ENCODE data around the gene CHKA. TPM values are rescaled to one million over a fixed set of nuclear protein-coding genes. Genes with fewer than 3 reads are reported as not detected.

The CHKA gene
- polyA plus RNA-seq, 1 donor = 129 TPM

DNA sequence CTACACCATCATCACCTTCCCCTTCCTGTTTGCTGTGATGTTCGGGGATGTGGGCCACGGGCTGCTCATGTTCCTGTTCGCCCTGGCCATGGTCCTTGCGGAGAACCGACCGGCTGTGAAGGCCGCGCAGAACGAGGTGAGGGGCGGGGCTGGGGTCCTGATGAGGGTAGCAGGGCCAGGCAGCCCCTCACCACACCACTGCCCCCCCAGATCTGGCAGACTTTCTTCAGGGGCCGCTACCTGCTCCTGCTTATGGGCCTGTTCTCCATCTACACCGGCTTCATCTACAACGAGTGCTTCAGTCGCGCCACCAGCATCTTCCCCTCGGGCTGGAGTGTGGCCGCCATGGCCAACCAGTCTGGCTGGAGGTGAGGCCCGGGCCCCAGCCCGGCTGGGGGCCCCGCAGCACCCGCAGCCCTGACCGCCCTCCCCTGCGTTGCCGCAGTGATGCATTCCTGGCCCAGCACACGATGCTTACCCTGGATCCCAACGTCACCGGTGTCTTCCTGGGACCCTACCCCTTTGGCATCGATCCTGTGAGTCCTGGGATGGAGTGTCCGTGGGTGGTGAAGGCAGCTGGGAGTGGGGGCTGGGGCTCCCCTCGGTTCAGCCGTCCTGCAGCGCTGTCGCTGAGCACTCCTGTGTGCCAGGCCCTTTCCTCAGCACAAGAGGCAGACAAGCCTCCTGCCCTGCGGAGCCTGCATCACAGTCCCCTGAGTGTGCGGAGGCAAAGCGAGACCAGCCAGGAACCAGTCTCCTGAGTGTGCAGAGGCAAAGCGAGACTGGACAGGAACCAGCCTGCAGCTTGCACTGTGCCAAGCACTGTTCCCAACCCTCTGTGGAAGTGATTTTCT lies 73.5 kb downstream of the CHKA start:
- peaks cover 5% of the 10 kb centered on the region for H3K9me3 ChIP-seq (ENCODE audit: control insufficient read depth, low read depth, low read length)
- 80% methylated on average over 3 of the region's 37 CpGs for WGBS (ENCODE audit: insufficient coverage, low lambda C conversion rate)
- no peak overlapping the region for H3K27ac ChIP-seq (ENCODE audit: low read length)
- peaks cover 81% of the 10 kb centered on the region for H3K36me3 ChIP-seq (ENCODE audit: control insufficient read depth, insufficient read depth, low read length)
- no peak overlapping the region for H3K4me3 ChIP-seq (ENCODE audit: low read length)
- peaks cover 6% of the 10 kb centered on the region for H3K4me1 ChIP-seq (ENCODE audit: control insufficient read depth, insufficient read depth, low read length)
- no peaks in the 10 kb centered on the region for H3K27me3 ChIP-seq (ENCODE audit: control insufficient read depth, insufficient read depth, low read length)
- no peak for DNase-seq

DNA sequence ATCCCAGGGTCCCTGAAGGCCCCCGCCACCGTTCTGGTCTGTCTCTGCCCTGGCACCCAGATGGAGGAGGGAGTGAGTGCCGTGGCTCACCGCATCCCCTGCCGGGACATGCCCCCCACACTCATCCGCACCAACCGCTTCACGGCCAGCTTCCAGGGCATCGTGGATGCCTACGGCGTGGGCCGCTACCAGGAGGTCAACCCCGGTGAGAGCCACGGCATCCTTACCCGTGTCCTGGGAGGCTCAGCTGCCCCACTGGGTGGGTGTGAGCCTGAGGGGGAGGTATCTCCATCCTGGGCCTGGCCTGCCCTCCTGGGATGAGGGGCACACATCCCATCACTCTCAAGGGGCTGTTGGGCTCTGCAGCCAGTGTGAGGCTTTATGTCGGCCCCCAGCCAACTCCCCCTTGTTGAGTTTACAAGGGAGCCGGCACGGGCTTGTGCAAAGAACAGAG lies 76.3 kb downstream of the CHKA start:
- no peaks in the 10 kb centered on the region for H3K27me3 ChIP-seq (ENCODE audit: control insufficient read depth, insufficient read depth, low read length)
- no peak for DNase-seq
- no peak overlapping the region for H3K4me3 ChIP-seq (ENCODE audit: low read length)
- WGBS (ENCODE audit: insufficient coverage, low lambda C conversion rate) = no CpG with 5 or more reads among the region's 18 CpGs
- H3K9me3 ChIP-seq (ENCODE audit: control insufficient read depth, low read depth, low read length) = peaks cover 5% of the 10 kb centered on the region
- no peak overlapping the region for H3K27ac ChIP-seq (ENCODE audit: low read length)
- peaks cover 17% of the 10 kb centered on the region for H3K4me1 ChIP-seq (ENCODE audit: control insufficient read depth, insufficient read depth, low read length)
- H3K36me3 ChIP-seq (ENCODE audit: control insufficient read depth, insufficient read depth, low read length) = peaks cover 69% of the 10 kb centered on the region

DNA sequence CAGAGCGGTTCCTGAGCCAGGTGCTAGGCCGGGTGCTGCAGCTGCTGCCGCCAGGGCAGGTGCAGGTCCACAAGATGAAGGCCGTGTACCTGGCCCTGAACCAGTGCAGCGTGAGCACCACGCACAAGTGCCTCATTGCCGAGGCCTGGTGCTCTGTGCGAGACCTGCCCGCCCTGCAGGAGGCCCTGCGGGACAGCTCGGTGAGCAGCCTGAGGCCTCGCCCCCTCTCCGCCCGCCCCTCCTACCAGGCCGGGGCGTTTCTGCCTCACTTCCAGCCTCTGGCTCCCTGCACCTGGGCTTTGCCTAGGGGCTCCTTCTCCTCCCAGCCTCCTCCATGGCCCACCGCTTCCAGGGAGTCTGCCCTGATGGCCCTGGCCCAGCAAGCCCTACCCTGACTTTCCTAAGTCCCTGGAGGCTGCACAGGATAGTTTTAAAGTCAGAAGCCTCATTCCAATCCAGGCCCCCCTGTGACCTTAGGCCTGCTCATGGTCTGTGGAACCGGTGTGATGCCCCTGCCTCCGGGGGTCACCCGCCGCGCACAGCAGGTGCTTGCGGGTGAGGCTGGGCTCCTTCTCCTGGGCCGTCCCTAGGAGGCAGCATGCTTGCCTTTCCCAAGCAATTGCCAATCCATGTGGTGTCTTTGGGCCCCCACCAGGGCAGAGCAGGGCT lies 76.9 kb downstream of the CHKA start:
- H3K27ac ChIP-seq (ENCODE audit: low read length) = no peak overlapping the region
- H3K4me3 ChIP-seq (ENCODE audit: low read length) = no peak overlapping the region
- no CpG with 5 or more reads among the region's 24 CpGs for WGBS (ENCODE audit: insufficient coverage, low lambda C conversion rate)
- no peak for DNase-seq
- H3K36me3 ChIP-seq (ENCODE audit: control insufficient read depth, insufficient read depth, low read length) = peaks cover 63% of the 10 kb centered on the region
- H3K9me3 ChIP-seq (ENCODE audit: control insufficient read depth, low read depth, low read length) = peaks cover 4% of the 10 kb centered on the region
- peaks cover 23% of the 10 kb centered on the region for H3K4me1 ChIP-seq (ENCODE audit: control insufficient read depth, insufficient read depth, low read length)
- no peaks in the 10 kb centered on the region for H3K27me3 ChIP-seq (ENCODE audit: control insufficient read depth, insufficient read depth, low read length)

GRCh38 chr11:68043349-68044144 lies 77.6 kb downstream of the CHKA start:
- H3K36me3 ChIP-seq (ENCODE audit: control insufficient read depth, insufficient read depth, low read length) = peaks cover 55% of the 10 kb centered on the region
- H3K27ac ChIP-seq (ENCODE audit: low read length) = peak overlapping the region; percentile 38

GRCh38 chr11:68043029-68043348 lies 78.2 kb downstream of the CHKA start:
- Histone ChIP-seq H3K27ac (ENCODE audit: low read length) (peak overlapping the region; percentile 38), H3K4me3 (ENCODE audit: low read length) (no peak overlapping the region), H3K9me3 (ENCODE audit: control insufficient read depth, low read depth, low read length) (no peaks in the 10 kb centered on the region), H3K36me3 (ENCODE audit: control insufficient read depth, insufficient read depth, low read length) (peaks cover 52% of the 10 kb centered on the region), H3K4me1 (ENCODE audit: control insufficient read depth, insufficient read depth, low read length) (peaks cover 33% of the 10 kb centered on the region), H3K27me3 (ENCODE audit: control insufficient read depth, insufficient read depth, low read length) (no peaks in the 10 kb centered on the region)
- no CpG with 5 or more reads among the region's 8 CpGs for WGBS (ENCODE audit: insufficient coverage, low lambda C conversion rate)
- DNase-seq = no peak

More at GRCh38 chr11:68043349-68044144, 77.6 kb downstream of the CHKA start:
- Histone ChIP-seq H3K27me3 (ENCODE audit: control insufficient read depth, insufficient read depth, low read length) (no peaks in the 10 kb centered on the region), H3K4me1 (ENCODE audit: control insufficient read depth, insufficient read depth, low read length) (peaks cover 27% of the 10 kb centered on the region), H3K4me3 (ENCODE audit: low read length) (no peak overlapping the region), H3K9me3 (ENCODE audit: control insufficient read depth, low read depth, low read length) (no peaks in the 10 kb centered on the region)
- peak; percentile 48 to 65 for DNase-seq
- WGBS (ENCODE audit: insufficient coverage, low lambda C conversion rate) = no CpG with 5 or more reads among the region's 36 CpGs

DNA sequence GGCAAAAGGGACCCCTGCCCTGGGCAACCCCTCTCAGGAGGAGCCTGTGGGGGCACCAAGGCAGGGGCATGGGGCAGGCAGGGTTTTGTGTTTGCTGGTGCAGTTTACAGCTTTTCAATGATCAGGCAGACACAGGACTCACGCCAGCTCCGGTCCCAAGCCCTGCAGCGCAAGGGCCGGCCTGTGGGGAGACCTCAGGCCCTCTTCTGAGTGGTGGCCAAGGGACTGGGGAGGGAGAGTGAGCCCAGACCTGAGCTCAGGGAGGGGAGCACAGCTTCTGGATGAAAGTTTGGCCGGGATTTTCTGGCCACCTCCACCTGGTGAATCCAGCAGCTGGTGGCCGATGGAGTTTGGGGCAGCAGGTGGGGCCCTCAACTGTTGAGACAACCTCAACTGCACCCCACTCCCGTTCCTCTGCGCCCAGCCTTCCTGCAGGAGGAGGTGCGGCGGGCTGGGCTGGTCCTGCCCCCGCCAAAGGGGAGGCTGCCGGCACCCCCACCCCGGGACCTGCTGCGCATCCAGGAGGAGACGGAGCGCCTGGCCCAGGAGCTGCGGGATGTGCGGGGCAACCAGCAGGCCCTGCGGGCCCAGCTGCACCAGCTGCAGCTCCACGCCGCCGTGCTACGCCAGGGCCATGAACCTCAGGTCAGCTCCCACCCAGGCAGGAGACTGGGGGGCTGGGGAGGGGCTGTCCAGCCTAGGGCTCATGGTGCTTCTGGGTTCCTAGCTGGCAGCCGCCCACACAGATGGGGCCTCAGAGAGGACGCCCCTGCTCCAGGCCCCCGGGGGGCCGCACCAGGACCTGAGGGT lies 78.8 kb downstream of the CHKA start:
- Histone ChIP-seq H3K4me3 (ENCODE audit: low read length) (no peak overlapping the region), H3K4me1 (ENCODE audit: control insufficient read depth, insufficient read depth, low read length) (peaks cover 38% of the 10 kb centered on the region), H3K27me3 (ENCODE audit: control insufficient read depth, insufficient read depth, low read length) (no peaks in the 10 kb centered on the region), H3K36me3 (ENCODE audit: control insufficient read depth, insufficient read depth, low read length) (peaks cover 46% of the 10 kb centered on the region), H3K27ac (ENCODE audit: low read length) (peak overlapping the region; percentile 38), H3K9me3 (ENCODE audit: control insufficient read depth, low read depth, low read length) (no peaks in the 10 kb centered on the region)
- WGBS (ENCODE audit: insufficient coverage, low lambda C conversion rate) = no CpG with 5 or more reads among the region's 27 CpGs
- DNase-seq = no peak

DNA sequence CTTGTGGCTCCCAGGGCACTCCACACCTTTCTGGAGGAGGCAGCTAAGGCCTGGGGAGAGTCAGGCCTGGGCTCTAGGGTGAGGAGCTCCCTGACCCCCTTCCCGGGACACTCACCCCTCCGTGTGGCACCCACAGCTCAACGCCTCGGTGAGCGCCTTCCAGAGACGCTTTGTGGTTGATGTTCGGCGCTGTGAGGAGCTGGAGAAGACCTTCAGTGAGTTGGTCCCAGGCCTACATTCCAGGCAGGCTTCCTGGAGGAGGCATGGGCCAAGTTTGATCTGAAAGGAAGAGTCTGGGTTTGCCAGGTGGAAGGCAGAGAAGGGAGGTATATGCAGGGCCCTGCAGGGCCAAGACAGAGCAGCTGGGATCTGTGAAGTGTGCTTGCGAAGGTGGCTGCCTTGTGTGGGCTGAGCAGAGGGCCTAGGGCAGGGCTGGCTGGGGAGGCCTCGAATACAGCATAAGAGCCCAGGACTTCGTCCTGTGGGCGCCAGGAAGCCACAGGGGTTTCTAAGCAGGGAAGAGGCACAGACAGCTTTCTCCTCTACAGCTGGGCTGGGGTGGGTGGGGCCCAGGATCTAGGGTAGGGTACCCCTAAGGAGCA lies 79.5 kb downstream of the CHKA start:
- no peak overlapping the region for H3K27ac ChIP-seq (ENCODE audit: low read length)
- no peaks in the 10 kb centered on the region for H3K9me3 ChIP-seq (ENCODE audit: control insufficient read depth, low read depth, low read length)
- H3K27me3 ChIP-seq (ENCODE audit: control insufficient read depth, insufficient read depth, low read length) = no peaks in the 10 kb centered on the region
- no CpG with 5 or more reads among the region's 12 CpGs for WGBS (ENCODE audit: insufficient coverage, low lambda C conversion rate)
- DNase-seq = no peak
- H3K36me3 ChIP-seq (ENCODE audit: control insufficient read depth, insufficient read depth, low read length) = peaks cover 46% of the 10 kb centered on the region
- H3K4me3 ChIP-seq (ENCODE audit: low read length) = no peak overlapping the region
- H3K4me1 ChIP-seq (ENCODE audit: control insufficient read depth, insufficient read depth, low read length) = peaks cover 38% of the 10 kb centered on the region

DNA sequence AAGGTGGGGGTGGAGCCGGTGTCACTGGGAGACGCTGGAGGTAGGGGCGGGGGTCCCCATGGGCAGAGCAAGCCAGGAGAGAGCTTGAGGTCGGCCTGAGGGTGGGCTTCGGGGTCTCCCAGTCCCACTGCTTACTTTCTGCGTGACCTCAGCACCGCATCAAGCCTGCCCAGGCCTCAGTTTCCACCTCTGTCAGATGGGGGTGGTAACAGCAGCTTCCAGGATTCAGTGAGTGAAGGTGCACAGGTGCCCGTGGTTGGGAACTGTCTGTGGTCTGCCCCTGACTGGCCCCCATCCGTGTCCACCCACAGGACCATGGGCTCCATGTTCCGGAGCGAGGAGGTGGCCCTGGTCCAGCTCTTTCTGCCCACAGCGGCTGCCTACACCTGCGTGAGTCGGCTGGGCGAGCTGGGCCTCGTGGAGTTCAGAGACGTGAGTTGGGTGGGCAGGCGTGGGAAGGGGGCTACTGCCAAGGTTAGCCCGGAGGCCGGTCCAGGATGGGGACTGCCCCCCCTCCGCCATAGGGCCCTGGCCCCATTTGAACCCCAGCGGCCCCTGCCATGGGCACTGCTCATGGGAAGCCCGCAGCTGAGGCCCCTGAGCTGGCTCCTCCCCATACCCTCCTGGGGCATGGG lies 80.1 kb downstream of the CHKA start:
- no peak for DNase-seq
- Histone ChIP-seq H3K27me3 (ENCODE audit: control insufficient read depth, insufficient read depth, low read length) (no peaks in the 10 kb centered on the region), H3K9me3 (ENCODE audit: control insufficient read depth, low read depth, low read length) (no peaks in the 10 kb centered on the region), H3K4me1 (ENCODE audit: control insufficient read depth, insufficient read depth, low read length) (peaks cover 38% of the 10 kb centered on the region), H3K27ac (ENCODE audit: low read length) (peak overlapping the region; percentile 71), H3K36me3 (ENCODE audit: control insufficient read depth, insufficient read depth, low read length) (peaks cover 44% of the 10 kb centered on the region), H3K4me3 (ENCODE audit: low read length) (peak overlapping the region; percentile 81)
- WGBS (ENCODE audit: insufficient coverage, low lambda C conversion rate) = no CpG with 5 or more reads among the region's 23 CpGs
